Panc1 (cell line): ENCODE data around the gene TWNK. TPM values are rescaled to one million over a fixed set of nuclear protein-coding genes. Genes with fewer than 3 reads are reported as not detected.

Source experiments
- ATAC-seq: fragments of 200-7000 bp; cut with Tn5 transposase; 2 replicates; pipeline ENCODE4 v1.9.1; 2020; ENCODE audit warnings: mild to moderate bottlenecking, moderate library complexity
- BruUV-seq: library from RNA; stranded (reverse); fragments of 400-500 nt; replicated peaks from 2 replicates; lab custom pipeline; 2021; lab: Mats Ljungman, UMichigan
- CTCF ChIA-PET: fragments of 300-600 bp; sonication (Branson Sonifier 250); formaldehyde crosslinking; loops from one replicate; lab custom pipeline; 2022; ENCODE audit warnings: antibody characterized with exemption; lab: Charles Lee
- POLR2A ChIA-PET: fragments of 300-600 bp; sonication (Branson Sonifier 250); formaldehyde crosslinking; loops from one replicate; lab custom pipeline; 2022; ENCODE audit warnings: antibody characterized with exemption; lab: Charles Lee
- DNase-seq: peaks from one replicate; pipeline ENCODE4 v3.0.0-alpha.2; 2010; ENCODE audit warnings: low read depth, low spot score
- H3K27ac ChIP-seq: 2 replicates; pipeline ENCODE4 v1.5.1; 2011; ENCODE audit warnings: mild to moderate bottlenecking, low read length, inconsistent platforms
- H3K27me3 ChIP-seq: fragments of 200-500 bp; sonication (Bioruptor generic); 2 replicates; pipeline ENCODE4 v1.6.0; 2014; ENCODE audit warnings: low read length, inconsistent platforms; ENCODE audit not compliant: control insufficient read depth, insufficient read depth
- H3K36me3 ChIP-seq: fragments of 200-500 bp; sonication (Bioruptor generic); 2 replicates; pipeline ENCODE4 v1.5.1; 2014; ENCODE audit warnings: inconsistent platforms, mild to moderate bottlenecking, low read length, moderate library complexity; ENCODE audit not compliant: control insufficient read depth, insufficient read depth
- H3K4me1 ChIP-seq: 2 replicates; pipeline ENCODE4 v1.5.1; 2011; ENCODE audit warnings: inconsistent platforms, mild to moderate bottlenecking, low read length, moderate library complexity; ENCODE audit not compliant: control insufficient read depth, insufficient read depth
- H3K4me3 ChIP-seq, 2 experiments: 2 replicates each; pipeline ENCODE4 v1.5.1; 2011 to 2012; ENCODE audit warnings: low read depth in 2 of 2, low read length in 2 of 2, mild to moderate bottlenecking in 2 of 2, inconsistent platforms in 1 of 2, moderate library complexity in 1 of 2
- H3K9me3 ChIP-seq: fragments of 200-500 bp; sonication (Bioruptor generic); 2 replicates; pipeline ENCODE4 v1.5.1; 2014; ENCODE audit warnings: low read depth, mild to moderate bottlenecking, inconsistent platforms, low read length, moderate library complexity; ENCODE audit not compliant: control insufficient read depth, insufficient read depth
- POLR2AphosphoS5 ChIP-seq: IDR thresholded peaks from 2 replicates; pipeline ENCODE4 v1.6.1; 2012; ENCODE audit warnings: mild to moderate bottlenecking, low read depth, low read length, moderate library complexity
- SIN3A ChIP-seq: IDR thresholded peaks from 2 replicates; pipeline ENCODE4 v1.6.1; 2012; ENCODE audit warnings: low read depth, mild to moderate bottlenecking, low read length, moderate library complexity, borderline replicate concordance; ENCODE audit not compliant: insufficient read depth
- TCF7L2 ChIP-seq: IDR thresholded peaks from 2 replicates; pipeline ENCODE4 v1.6.1; 2011; ENCODE audit warnings: mild to moderate bottlenecking, low read depth, low read length, inconsistent platforms
- in situ Hi-C: cut with HindIII; loops from 2 replicates; pipeline ENCODE4 v1.10.0; 2016; ENCODE audit warnings: low sequenced_read_pairs, low pct_unique_long_range_greater_than_20kb
- intact Hi-C: fragments of 100-400 bp; cut with micrococcal nuclease; formaldehyde crosslinking; loops from one replicate; pipeline ENCODE4 v1.10.0; 2022; ENCODE audit not compliant: unreplicated experiment
- total RNA-seq: library from RNA; stranded (reverse); gene quantifications from one replicate; pipeline ENCODE4 v1.2.1, GENCODE V29; 2021; ENCODE audit not compliant: unreplicated experiment
- TF ChIP-seq, protein P1 (sequence below): fragments of 450-650 bp; IDR thresholded peaks from 2 replicates; pipeline ENCODE4 v1.5.1; 2017; ENCODE audit warnings: mild to moderate bottlenecking
- TF ChIP-seq, protein P2 (sequence below), 2 experiments: IDR thresholded peaks; 2 replicates each; pipeline ENCODE4 v1.6.1; 2011 to 2012; ENCODE audit warnings: low read depth in 2 of 2, control low read depth in 1 of 2, low read length in 1 of 2, mild to moderate bottlenecking in 1 of 2, moderate library complexity in 1 of 2; ENCODE audit not compliant: insufficient read depth in 1 of 2

Gene TWNK
- total RNA-seq, 1 experiment from 2014 or later, result 30.5 TPM

DNA sequence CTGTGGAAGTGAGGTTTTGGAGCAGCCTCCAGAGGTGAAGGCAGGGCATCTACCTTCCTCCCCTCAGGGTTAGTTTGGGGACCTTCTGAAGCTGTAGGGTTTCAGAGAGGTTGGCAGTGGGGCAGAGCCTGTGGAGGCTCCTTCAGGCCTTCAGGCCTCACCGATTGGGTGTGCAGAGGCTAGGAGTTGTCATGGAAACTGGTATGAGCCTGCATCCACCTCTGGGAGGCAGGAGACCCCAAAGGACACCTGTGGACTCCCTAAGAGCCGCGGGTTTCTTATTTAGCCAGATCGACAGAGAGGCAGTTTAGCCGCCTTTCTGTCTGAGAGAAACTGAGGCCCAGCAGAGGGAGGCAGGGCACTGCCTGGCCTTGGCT, 14.3 kb downstream of the TWNK start:
- no TSS peak for BruUV-seq
- no peak overlapping the region for H3K4me3 ChIP-seq
- CTCF ChIA-PET, result no interaction called here

DNA sequence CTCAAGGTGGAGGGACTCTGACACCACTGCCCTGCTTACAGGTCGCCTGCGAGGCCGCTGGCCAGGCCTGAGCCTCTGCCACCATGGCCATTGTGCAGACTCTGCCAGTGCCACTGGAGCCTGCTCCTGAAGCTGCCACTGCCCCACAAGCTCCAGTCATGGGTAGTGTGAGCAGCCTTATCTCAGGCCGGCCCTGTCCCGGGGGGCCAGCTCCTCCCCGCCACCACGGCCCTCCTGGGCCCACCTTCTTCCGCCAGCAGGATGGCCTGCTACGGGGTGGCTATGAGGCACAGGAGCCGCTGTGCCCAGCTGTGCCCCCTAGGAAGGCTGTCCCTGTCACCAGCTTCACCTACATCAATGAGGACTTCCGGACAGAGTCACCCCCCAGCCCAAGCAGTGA, 15.1 kb downstream of the TWNK start:
- Histone ChIP-seq H3K9me3 (no peaks in the 10 kb centered on the region), H3K4me1 (peaks cover 27% of the 10 kb centered on the region), H3K27ac (no peak overlapping the region), H3K27me3 (no peaks in the 10 kb centered on the region), H3K4me3 (no peak overlapping the region), H3K36me3 (peaks cover 5% of the 10 kb centered on the region; the same call in 1 of the 2 replicates)
- ATAC-seq (no peak), DNase-seq (no peak)
- TF ChIP-seq, protein P1, sequence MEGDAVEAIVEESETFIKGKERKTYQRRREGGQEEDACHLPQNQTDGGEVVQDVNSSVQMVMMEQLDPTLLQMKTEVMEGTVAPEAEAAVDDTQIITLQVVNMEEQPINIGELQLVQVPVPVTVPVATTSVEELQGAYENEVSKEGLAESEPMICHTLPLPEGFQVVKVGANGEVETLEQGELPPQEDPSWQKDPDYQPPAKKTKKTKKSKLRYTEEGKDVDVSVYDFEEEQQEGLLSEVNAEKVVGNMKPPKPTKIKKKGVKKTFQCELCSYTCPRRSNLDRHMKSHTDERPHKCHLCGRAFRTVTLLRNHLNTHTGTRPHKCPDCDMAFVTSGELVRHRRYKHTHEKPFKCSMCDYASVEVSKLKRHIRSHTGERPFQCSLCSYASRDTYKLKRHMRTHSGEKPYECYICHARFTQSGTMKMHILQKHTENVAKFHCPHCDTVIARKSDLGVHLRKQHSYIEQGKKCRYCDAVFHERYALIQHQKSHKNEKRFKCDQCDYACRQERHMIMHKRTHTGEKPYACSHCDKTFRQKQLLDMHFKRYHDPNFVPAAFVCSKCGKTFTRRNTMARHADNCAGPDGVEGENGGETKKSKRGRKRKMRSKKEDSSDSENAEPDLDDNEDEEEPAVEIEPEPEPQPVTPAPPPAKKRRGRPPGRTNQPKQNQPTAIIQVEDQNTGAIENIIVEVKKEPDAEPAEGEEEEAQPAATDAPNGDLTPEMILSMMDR, result no peak
- TF ChIP-seq TCF7L2, result no peak
- no peak for TF ChIP-seq POLR2AphosphoS5
- TF ChIP-seq, protein P2, sequence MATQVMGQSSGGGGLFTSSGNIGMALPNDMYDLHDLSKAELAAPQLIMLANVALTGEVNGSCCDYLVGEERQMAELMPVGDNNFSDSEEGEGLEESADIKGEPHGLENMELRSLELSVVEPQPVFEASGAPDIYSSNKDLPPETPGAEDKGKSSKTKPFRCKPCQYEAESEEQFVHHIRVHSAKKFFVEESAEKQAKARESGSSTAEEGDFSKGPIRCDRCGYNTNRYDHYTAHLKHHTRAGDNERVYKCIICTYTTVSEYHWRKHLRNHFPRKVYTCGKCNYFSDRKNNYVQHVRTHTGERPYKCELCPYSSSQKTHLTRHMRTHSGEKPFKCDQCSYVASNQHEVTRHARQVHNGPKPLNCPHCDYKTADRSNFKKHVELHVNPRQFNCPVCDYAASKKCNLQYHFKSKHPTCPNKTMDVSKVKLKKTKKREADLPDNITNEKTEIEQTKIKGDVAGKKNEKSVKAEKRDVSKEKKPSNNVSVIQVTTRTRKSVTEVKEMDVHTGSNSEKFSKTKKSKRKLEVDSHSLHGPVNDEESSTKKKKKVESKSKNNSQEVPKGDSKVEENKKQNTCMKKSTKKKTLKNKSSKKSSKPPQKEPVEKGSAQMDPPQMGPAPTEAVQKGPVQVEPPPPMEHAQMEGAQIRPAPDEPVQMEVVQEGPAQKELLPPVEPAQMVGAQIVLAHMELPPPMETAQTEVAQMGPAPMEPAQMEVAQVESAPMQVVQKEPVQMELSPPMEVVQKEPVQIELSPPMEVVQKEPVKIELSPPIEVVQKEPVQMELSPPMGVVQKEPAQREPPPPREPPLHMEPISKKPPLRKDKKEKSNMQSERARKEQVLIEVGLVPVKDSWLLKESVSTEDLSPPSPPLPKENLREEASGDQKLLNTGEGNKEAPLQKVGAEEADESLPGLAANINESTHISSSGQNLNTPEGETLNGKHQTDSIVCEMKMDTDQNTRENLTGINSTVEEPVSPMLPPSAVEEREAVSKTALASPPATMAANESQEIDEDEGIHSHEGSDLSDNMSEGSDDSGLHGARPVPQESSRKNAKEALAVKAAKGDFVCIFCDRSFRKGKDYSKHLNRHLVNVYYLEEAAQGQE (IDR thresholded peaks at IDR 0.05; ENCODE audit: insufficient read depth in 1 of 2, low read depth in 2 of 2, low read length in 1 of 2), result no peak
- ChIA-PET POLR2A (interaction anchor here (0.6 kb wide), 1 partner anchor 15 kb away, joined by 14 read pairs; no protein-coding TSS in a partner anchor), CTCF (interaction anchor here (1.0 to 1.7 kb wide), 2 partner anchors 9 to 12 kb away, joined by 3 to 4 read pairs; no protein-coding TSS in a partner anchor)
- in situ Hi-C loops, result no loop called here
- intact Hi-C loops, result no loop called here
- BruUV-seq, result no TSS peak

More for the DNA sequence above, 14.3 kb downstream of the TWNK start:
- POLR2A ChIA-PET, result no interaction called here
- DNase-seq (no peak), ATAC-seq (no peak)
- in situ Hi-C loops, result no loop called here
- no peaks in the 10 kb centered on the region for H3K9me3 ChIP-seq
- H3K27me3 ChIP-seq, result no peaks in the 10 kb centered on the region
- TF ChIP-seq SIN3A, result no peak
- TF ChIP-seq TCF7L2, result no peak
- no peak for TF ChIP-seq POLR2AphosphoS5
- peaks cover 11% of the 10 kb centered on the region; the same call in 1 of the 2 replicates for H3K36me3 ChIP-seq
- intact Hi-C loops, result no loop called here
- no peak overlapping the region; the same call in 1 of the 2 replicates for H3K27ac ChIP-seq
- H3K4me1 ChIP-seq, result peaks cover 25% of the 10 kb centered on the region

DNA sequence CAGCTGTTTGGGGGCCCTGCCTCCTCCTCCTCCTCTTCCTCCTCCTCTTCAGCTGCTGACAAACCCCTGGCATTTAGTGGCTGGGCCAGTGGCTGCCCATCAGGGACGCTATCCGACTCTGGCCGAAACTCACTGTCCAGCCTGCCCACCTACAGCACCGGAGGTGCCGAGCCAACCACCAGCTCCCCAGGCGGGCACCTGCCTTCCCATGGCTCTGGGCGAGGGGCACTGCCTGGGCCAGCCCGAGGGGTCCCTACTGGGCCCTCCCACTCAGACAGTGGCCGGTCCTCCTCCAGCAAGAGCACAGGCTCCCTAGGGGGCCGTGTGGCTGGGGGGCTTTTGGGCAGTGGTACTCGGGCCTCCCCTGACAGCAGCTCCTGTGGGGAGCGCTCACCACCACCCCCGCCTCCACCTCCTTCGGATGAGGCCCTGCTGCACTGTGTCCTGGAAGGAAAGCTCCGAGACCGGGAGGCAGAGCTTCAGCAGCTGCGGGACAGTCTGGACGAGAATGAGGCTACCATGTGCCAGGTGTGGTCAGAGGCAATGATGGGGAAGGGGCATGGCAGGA, 16.4 kb downstream of the TWNK start:
- TF ChIP-seq, protein P1, result no peak
- TF ChIP-seq, protein P2 (IDR thresholded peaks at IDR 0.05; ENCODE audit: insufficient read depth in 1 of 2, low read depth in 2 of 2, low read length in 1 of 2), result no peak
- TF ChIP-seq SIN3A (no peak), TCF7L2 (no peak), POLR2AphosphoS5 (no peak)
- in situ Hi-C loops, result no loop called here
- no peak overlapping the region for H3K27ac ChIP-seq
- H3K4me1 ChIP-seq, result peaks cover 21% of the 10 kb centered on the region
- no peak for DNase-seq
- ChIA-PET CTCF (interaction anchor here (0.7 to 1.7 kb wide), 2 partner anchors 11 to 46 kb away, joined by 3 to 4 read pairs; no protein-coding TSS in a partner anchor), POLR2A (no interaction called here)
- H3K36me3 ChIP-seq, result peaks cover 5% of the 10 kb centered on the region; the same call in 1 of the 2 replicates
- no peaks in the 10 kb centered on the region for H3K9me3 ChIP-seq
- BruUV-seq, result no TSS peak
- intact Hi-C loops, result no loop called here
- no peaks in the 10 kb centered on the region for H3K27me3 ChIP-seq
- no peak overlapping the region for H3K4me3 ChIP-seq
- no peak for ATAC-seq
